ENCODE measurements around the gene TM9SF2. TPM values are rescaled to one million over a fixed set of nuclear protein-coding genes. Genes with fewer than 3 reads are reported as not detected.
A peak's percentile ranks its signal among the peaks of the same experiment; 100 is the strongest.
"Not testable (repeated sequence)": the region's sequence is repeated elsewhere in the genome, so short reads cannot be mapped to it uniquely, and the experiment has no call there.

TM9SF2 gene
- total RNA-seq, 3 donors from 2014 or later = 54.5 to 55.8 (median 55.3) TPM

DNA sequence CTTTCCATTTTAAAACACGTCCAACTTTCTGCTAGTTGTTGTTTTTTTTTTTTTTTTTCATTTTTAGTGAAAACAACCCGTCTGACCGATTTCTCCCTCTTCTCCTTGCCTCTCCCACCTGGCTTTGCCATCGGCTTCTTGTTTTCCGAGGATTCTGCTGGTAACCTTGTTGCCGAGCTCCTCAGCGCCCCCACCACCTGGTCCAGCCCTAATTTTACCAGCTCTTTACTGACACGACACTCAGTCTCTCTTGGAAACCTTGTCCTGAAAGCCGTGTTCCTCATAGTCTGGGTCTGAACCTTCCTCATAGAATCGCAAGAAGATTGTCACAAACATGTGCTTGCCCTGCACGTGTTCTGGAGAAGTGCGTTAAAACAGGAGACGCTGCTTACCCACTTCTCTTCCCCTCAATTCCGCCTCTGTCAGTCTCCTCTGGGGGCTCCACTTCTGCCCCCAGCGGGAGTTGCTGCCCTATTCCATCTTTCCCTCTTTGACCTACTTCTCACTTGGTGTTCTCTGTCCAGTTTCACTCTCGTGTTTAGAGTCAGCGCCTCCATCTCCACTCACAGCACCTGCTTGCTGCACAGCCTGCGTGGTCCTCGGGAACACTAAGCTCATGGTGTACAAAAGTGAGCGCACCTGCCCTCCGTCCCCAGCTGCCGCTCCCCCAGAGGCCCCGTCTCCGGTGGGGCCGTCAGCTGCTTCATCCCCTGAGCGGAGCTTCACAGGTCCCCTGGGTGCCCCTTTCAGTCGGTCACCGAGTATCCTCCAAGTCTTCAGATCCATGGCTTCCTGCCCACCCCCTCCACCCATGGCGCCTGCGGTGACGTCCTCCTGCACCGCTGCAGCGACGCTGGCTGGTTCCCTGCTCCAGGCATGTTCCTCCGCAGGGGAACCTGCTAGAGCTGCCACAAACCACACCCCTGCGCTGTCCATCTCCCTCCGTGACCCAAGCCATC, 65.1 kb downstream of the TM9SF2 start:
- H3K36me3 Mint-ChIP-seq (ENCODE audit: insufficient read depth) = peaks cover 14% of the 10 kb centered on the region
- H3K27me3 Mint-ChIP-seq (ENCODE audit: low read depth) = no peaks in the 10 kb centered on the region
- no peak for ATAC-seq
- peaks cover 8% of the 10 kb centered on the region for H3K9me3 Mint-ChIP-seq
- DNase-seq = no peak
- H3K4me3 Mint-ChIP-seq = peak overlapping the region; percentile 83
- peaks cover 4% of the 10 kb centered on the region for H3K4me1 Mint-ChIP-seq (ENCODE audit: low read depth)

DNA sequence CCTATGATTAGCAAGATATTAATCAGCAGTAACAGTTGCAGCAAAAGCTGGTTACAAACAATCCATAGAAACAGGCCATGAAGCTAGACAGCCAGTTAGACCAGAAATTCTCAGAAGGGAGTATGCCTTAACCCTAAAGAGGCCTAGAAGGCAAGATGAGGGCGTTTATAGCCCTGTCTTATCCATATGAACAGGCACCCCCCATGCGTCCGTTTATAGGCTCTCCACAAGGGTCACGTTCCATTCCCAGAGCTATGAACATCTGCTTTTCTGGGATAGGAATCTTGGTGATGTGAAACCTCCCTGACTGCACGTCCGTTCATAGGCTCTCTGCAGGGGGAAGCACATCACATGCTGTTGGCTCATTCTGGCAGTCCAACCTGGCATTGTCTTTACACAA, 67.6 kb downstream of the TM9SF2 start:
- not testable (repeated sequence) for DNase-seq; H3K36me3 Mint-ChIP-seq (ENCODE audit: insufficient read depth); H3K4me1 Mint-ChIP-seq (ENCODE audit: low read depth); ATAC-seq; H3K4me3 Mint-ChIP-seq; H3K27me3 Mint-ChIP-seq (ENCODE audit: low read depth); H3K9me3 Mint-ChIP-seq

DNA sequence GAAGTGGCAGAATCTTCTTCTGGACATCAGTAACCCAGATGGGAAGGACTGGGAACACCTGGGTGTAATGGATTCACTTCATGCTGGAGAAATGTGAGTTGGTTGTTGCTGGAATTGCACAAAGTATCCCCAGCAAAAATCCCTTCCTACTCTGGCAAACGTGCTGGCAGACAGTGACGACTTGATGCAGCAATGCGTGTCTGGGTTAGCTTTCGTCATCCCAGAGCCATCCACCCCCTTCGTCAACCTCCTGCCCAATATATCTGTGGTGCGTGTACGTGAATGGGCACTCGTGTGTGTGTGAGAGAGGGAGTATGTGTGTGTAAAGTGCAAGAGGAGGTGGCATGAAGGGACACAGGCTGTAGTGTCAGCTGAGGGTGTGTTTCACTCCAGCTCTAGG, 70.9 kb downstream of the TM9SF2 start:
- no peak for DNase-seq
- Mint-ChIP-seq H3K36me3 (ENCODE audit: insufficient read depth) (no peaks in the 10 kb centered on the region), H3K9me3 (peaks cover 8% of the 10 kb centered on the region), H3K27me3 (ENCODE audit: low read depth) (no peaks in the 10 kb centered on the region), H3K4me3 (no peak overlapping the region), H3K4me1 (ENCODE audit: low read depth) (no peaks in the 10 kb centered on the region)
- ATAC-seq = no peak

DNA sequence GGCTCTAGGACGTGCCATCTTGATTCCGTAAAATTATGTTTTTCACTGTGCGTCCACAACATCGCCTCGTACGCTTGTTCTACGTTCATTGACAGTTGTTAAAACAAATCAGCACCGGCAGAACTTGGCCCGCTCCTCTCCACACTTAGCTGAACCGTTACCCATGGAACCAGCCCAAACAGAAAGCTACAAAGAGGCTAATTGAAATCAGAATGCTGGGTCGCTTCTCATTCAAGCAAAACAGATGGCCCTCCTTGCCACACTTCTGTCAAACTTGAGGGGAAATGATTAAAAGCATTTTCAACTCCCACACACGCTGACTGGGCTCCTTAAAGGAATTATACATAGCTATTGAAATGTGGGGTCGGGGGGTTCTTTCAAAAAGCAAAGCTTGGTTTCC, 71.6 kb downstream of the TM9SF2 start:
- no peaks in the 10 kb centered on the region for H3K4me1 Mint-ChIP-seq (ENCODE audit: low read depth)
- no peak for ATAC-seq
- H3K4me3 Mint-ChIP-seq = no peak overlapping the region

DNA sequence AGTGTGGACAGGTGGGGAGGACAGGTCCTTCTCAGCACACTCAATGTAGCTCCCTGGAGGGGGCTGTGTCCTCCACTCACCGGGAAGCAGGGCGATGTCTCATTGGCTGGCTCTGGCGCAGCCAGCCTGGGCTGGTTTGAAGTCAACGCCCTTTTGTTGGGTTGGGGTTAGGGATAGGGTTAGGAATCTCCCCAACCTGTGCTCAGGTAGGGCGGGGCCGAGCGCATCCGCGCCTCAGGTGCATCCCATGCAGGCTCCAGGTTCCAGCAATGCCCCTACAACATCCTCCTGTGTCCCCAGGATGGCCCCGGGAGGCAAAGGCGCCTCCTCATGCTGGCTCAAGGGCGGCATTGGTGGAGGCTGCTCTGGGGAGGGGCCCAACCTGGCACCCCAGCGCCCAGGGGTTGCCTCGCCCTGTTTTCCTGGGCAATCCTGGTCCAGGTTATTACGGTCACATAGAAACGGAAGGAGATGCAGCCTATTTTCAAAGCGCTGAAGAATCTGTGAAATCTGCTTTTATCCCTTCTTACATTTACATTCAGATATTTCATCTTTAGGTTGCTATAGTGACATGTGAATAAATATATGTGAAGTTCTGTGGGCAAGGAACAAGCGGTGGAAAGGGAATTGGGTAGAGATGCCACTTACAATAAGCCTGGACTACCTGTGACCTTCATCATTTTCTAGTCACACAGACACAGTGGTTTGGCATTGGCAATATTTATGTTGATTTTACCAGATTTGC, 74.3 kb downstream of the TM9SF2 start:
- ATAC-seq (no peak), DNase-seq (no peak)
- Mint-ChIP-seq H3K4me1 (ENCODE audit: low read depth) (no peaks in the 10 kb centered on the region), H3K4me3 (no peak overlapping the region), H3K27me3 (ENCODE audit: low read depth) (no peaks in the 10 kb centered on the region), H3K36me3 (ENCODE audit: insufficient read depth) (no peaks in the 10 kb centered on the region), H3K9me3 (no peaks in the 10 kb centered on the region)

More for the DNA sequence above, 71.6 kb downstream of the TM9SF2 start:
- Mint-ChIP-seq H3K36me3 (ENCODE audit: insufficient read depth) (no peaks in the 10 kb centered on the region), H3K9me3 (peaks cover 8% of the 10 kb centered on the region), H3K27me3 (ENCODE audit: low read depth) (no peaks in the 10 kb centered on the region)
- DNase-seq = no peak

DNA sequence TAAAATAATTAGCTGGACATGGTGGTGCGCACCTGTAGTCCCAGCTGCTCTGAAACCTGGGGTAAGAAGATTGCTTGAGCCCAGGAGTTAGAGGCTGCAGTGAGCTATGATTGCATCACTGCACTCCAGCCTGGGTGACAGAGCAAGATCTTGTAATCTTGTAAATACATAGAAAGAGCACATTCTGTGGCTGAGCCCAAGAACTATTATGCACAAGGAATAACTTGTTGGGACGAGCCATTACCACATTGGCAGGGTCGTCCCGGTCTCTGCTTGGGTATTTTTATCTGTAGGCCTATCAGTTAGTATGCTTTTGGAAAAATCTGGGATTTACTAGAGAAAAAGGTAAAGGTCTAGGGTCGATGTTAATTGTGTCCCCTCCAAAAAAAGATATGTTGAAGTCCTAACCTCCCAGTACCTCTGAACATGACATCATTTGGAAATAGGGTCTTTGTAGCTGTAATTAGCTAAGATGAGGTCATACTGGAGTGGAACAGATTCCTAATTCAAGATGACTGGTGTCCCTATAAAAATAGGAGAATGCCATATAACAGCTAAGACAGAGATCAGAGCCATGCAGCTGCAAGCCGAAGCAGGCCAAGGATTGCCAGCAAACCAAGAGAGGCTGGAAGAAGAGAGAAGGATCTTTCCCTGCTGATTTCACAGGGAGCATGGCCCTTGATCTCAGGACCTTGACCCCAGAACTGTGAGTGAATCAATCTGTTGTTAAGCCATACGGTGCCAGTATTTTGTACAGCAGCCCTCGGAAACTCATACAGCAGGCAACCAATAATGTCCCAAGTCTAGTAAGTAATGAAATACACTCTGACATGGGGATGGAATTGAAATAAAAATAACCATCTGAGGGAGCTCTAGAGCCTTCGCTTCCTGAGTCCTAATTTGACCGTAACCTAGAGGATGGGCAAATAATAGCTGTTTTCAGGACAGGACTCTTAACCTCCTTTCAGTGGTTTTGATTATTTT, 77.0 kb downstream of the TM9SF2 start:
- Mint-ChIP-seq H3K27me3 (ENCODE audit: low read depth) (no peaks in the 10 kb centered on the region), H3K36me3 (ENCODE audit: insufficient read depth) (no peaks in the 10 kb centered on the region), H3K4me1 (ENCODE audit: low read depth) (no peaks in the 10 kb centered on the region), H3K9me3 (no peaks in the 10 kb centered on the region), H3K4me3 (no peak overlapping the region)
- ATAC-seq = no peak
- no peak for DNase-seq

DNA sequence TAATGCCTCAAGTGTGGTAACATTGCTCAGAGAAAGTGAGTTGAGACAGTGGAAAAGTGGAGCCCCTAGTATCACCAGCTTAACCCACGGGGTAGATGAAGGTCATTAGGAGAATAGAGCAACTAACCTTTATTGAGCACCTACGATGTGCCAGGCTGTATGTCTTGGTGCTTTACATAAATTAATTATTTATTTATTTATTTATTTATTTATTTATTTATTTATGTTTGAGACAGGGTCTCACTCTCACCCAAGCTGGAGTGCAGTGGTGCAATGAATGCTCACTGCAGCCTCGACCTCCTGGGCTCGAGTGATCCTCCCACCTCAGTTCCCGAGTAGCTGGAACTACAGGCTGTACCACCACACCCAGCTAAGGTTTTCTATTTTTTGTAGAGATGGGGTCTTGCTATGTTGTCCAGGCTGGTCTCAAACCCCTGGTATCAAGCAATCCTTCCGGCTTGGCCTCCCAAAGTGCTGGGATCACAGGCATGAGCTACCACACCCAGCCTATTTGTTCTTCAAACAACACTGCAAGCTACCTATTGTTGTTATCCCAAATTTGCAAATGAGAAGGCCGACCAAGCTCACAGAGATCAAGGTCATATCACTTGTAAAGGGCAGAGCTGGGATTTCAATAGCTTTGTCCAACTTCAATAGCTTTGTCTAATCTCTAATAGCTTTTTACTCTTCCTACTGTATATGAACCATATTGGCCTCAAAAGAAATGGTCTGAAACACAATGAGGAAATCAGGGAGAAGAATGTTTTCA, 79.4 kb downstream of the TM9SF2 start:
- Mint-ChIP-seq H3K9me3 (no peaks in the 10 kb centered on the region), H3K4me3 (no peak overlapping the region), H3K36me3 (ENCODE audit: insufficient read depth) (no peaks in the 10 kb centered on the region), H3K27me3 (ENCODE audit: low read depth) (no peaks in the 10 kb centered on the region), H3K4me1 (ENCODE audit: low read depth) (no peaks in the 10 kb centered on the region)
- ATAC-seq (no peak), DNase-seq (no peak)

DNA sequence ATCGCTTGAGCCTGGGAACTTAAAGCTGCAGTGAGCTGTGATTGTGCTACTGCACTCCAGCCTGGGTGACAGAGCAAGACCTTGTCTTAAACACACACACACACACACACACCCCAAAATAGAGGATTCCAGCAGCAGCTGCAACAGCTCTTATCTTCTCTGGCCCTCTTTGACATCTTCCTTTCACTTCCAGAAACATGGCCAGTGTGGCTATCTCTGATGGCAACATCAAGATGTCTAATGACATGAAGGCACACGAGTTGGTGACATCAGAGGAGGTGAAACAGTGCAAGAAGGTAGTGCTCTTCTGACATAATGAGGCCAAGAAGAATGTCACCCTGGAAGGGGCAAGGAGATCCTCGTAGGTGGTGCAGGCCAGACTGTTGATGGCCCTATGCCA, 81.2 kb downstream of the TM9SF2 start:
- no peaks in the 10 kb centered on the region for H3K36me3 Mint-ChIP-seq (ENCODE audit: insufficient read depth)
- H3K27me3 Mint-ChIP-seq (ENCODE audit: low read depth) = no peaks in the 10 kb centered on the region
- H3K9me3 Mint-ChIP-seq = no peaks in the 10 kb centered on the region
- ATAC-seq (no peak), DNase-seq (no peak)
- no peaks in the 10 kb centered on the region for H3K4me1 Mint-ChIP-seq (ENCODE audit: low read depth)
- H3K4me3 Mint-ChIP-seq = no peak overlapping the region

DNA sequence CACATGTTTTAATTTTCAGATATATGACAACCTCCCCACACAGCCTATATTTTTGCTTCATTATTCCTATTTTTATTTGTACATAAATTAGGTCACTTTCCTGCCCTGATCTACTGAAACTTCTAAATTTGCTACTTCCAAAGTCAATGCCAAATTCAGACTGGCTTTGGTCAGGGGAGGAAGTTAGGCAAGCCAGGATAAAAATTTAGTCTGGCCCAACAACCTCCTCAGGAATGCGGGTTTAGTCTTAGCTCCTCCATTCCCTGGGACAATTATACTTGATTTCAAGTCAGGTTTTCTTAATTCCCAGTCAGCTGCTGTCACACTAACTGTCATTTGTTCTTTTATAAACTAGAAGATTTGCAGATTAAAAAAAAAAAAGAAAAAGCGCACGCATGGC, 84.3 kb downstream of the TM9SF2 start:
- Mint-ChIP-seq H3K4me1 (ENCODE audit: low read depth) (no peaks in the 10 kb centered on the region), H3K27me3 (ENCODE audit: low read depth) (no peaks in the 10 kb centered on the region), H3K4me3 (no peak overlapping the region), H3K9me3 (no peaks in the 10 kb centered on the region), H3K36me3 (ENCODE audit: insufficient read depth) (no peaks in the 10 kb centered on the region)
- no peak for ATAC-seq
- DNase-seq = no peak

DNA sequence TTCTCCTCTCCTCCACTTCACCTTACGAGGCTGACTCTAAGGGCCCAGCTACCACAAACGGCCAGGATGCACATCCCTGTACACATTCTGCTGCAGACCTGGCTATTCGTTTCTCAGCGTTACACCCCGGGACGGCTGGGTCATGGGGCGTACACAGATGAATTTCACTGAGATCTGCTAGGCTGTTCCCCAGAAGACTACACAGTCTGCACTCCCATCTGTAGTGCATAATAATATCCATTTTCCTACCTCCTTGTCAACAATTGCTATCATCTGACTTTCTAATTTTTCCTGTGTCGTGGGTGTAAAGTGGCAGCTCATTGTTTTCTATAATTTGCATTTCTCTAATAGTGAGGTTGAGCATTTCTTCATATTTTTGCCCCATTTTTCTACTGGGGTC, 85.7 kb downstream of the TM9SF2 start:
- no peaks in the 10 kb centered on the region for H3K9me3 Mint-ChIP-seq
- H3K36me3 Mint-ChIP-seq (ENCODE audit: insufficient read depth) = no peaks in the 10 kb centered on the region

DNA sequence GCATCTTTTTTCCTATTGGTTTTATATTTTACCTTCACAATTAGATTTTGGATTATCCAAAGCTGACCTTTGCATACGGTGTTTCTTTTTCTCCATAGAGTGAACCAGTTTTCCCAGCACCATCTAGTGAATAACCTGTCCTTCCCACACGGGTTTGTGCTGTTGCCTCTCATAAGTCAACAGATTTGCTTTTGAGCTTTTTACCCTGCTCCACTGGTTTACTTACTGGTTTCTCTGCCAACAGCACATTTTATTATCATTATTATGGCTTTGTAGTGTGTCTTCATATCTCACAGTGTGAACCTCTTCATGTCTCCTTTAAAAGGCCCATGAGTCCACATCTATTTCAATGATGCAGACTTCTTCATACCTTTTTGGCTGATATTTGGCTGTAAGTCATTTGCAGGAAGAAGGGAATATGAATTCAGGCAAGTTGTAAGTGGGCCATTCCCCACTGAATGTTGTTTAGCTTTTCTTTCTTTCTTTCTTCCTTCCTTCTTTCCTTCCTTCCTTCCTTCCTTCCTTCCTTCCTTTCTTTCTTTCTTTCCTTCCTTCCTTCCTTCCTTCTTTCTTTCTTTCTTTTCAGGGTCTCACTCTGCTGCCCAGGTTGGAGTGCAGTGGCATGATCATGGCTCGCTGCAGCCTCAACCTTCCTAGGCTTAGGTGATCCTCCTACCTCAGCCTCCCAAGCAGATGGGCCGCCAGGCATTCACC, 86.8 kb downstream of the TM9SF2 start:
- DNase-seq (no peak), ATAC-seq (no peak)
- Mint-ChIP-seq H3K9me3 (no peaks in the 10 kb centered on the region), H3K4me3 (no peak overlapping the region), H3K36me3 (ENCODE audit: insufficient read depth) (no peaks in the 10 kb centered on the region), H3K27me3 (ENCODE audit: low read depth) (no peaks in the 10 kb centered on the region), H3K4me1 (ENCODE audit: low read depth) (peaks cover 3% of the 10 kb centered on the region)

More for the DNA sequence above, 85.7 kb downstream of the TM9SF2 start:
- Mint-ChIP-seq H3K27me3 (ENCODE audit: low read depth) (no peaks in the 10 kb centered on the region), H3K4me1 (ENCODE audit: low read depth) (peaks cover 3% of the 10 kb centered on the region), H3K4me3 (no peak overlapping the region)
- DNase-seq (no peak), ATAC-seq (no peak)

DNA sequence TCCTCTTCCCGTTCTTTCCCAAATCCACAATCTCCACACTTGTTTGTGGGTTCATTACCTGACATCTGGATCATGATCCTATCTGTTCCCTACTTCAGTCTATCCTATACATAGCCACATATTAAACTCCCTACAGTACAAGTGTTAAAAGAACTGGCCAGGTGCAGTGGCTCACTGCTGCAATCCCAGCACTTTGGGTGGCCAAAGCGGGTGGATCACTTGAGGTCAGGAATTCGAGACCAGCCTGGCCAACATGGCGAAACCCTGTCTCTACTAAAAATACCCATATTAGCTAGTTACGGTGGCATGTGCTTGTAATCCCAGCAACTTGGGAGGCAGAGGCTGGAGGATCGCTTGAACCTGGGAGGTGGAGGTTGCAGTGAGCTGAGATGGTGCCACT, 88.3 kb downstream of the TM9SF2 start:
- Mint-ChIP-seq H3K9me3 (no peaks in the 10 kb centered on the region), H3K4me1 (ENCODE audit: low read depth) (peaks cover 3% of the 10 kb centered on the region), H3K4me3 (no peak overlapping the region), H3K27me3 (ENCODE audit: low read depth) (no peaks in the 10 kb centered on the region), H3K36me3 (ENCODE audit: insufficient read depth) (no peaks in the 10 kb centered on the region)
- DNase-seq (no peak), ATAC-seq (no peak)

DNA sequence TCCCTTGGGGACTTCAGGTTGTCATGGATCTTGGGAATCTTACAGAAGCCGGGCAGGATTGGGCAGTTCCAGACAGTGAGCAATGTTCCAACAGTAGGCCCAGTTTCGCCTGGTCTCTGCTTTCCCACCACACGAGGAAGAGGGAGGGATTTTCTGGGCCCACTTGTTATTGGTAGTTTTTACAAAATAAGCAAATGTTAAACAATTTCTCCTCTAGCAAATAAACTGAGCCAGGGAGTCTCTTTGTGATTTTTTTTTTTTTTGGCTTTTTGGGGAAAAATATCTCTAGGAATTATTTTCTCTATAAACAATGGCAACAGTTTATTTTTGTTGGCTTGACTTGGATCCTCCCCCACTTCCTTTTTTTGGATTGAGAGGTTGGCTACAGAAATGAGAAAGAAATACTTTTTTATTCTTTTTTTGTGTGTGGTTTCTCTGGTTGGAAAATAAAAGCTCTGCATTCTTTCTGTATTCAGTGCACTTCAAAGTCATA, 89.3 kb downstream of the TM9SF2 start:
- Mint-ChIP-seq H3K36me3 (ENCODE audit: insufficient read depth) (no peaks in the 10 kb centered on the region), H3K4me1 (ENCODE audit: low read depth) (peaks cover 3% of the 10 kb centered on the region), H3K9me3 (no peaks in the 10 kb centered on the region), H3K27me3 (ENCODE audit: low read depth) (no peaks in the 10 kb centered on the region), H3K4me3 (no peak overlapping the region)
- ATAC-seq (no peak), DNase-seq (no peak)

Measured in activated T-cell treated with anti-CD3 and anti-CD28 coated beads, Interleukin-2, amount 50 U/mL, for 4 hours (primary cell).